ENCODE measurements around the gene NKD1.

Gene NKD1

DNA sequence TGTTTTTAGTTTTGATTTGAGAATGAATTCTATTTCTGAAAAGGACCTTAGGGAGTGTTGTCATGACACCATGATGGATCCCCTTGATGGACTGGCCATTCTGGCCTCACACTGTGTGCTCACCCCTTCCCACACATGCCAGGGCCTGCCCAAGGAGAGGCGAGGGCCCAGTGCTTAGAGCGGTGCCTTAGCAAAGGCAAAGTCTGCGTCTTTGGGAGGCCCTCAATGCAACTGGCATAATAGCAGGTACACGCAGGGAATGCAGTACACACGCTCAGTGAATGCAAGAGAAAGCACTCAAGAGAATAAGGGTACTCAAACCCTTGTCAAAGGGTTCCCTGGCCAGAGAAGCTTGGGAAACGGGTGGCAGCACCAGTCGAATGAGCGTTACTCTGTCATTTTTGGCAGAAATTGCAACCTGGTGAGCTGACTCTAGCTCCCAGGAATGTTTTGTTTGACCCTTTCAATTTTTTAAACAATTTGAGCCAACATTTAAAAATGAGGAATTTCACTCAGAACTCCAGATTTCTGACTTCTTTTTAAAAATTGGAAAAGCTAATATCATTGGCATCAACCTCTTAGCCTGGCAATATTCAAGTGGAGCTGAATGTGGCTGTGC, 32.1 kb downstream of the NKD1 start:
- no peak for DNase-seq

DNA sequence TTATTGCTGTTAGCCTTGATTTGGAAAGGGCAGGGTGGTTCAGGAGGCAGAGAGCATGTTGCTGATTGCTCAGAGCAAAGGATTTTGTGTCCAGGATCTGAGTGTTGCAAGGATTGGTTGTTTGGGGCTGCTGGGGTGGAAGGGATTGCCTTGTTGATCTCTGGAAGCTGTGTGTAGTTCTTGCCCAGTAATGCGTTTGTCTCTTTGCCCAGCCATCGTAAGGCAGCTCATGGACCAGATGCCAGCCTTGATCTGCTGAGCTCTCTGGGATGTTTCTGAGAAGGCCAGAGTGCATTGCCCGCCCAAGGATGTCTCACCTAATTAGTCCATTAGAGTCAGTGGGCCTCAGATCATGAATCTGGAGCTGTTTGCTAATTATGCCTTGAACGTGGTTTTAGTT, 33.6 kb downstream of the NKD1 start:
- DNase-seq = no peak

DNA sequence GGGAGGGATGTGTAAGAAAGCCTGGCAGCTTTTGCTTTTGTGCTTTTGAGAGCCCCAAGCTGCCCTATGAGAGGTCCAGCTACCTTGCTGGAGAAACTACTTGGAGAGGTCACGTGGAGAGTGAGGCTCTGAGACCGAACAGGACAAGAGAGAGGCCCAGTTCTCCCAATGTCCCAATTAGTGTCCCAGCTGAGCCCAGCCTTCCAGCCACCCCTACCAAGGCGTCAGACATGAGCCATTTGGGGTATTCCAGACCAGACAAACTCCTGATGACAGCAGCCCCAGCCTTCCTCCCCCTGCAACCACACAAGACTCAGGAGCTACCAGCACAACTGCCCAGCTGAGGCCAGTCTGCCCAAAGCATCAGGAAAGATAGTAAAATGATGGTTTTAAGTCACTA, 35.0 kb downstream of the NKD1 start:
- no peak for DNase-seq

DNA sequence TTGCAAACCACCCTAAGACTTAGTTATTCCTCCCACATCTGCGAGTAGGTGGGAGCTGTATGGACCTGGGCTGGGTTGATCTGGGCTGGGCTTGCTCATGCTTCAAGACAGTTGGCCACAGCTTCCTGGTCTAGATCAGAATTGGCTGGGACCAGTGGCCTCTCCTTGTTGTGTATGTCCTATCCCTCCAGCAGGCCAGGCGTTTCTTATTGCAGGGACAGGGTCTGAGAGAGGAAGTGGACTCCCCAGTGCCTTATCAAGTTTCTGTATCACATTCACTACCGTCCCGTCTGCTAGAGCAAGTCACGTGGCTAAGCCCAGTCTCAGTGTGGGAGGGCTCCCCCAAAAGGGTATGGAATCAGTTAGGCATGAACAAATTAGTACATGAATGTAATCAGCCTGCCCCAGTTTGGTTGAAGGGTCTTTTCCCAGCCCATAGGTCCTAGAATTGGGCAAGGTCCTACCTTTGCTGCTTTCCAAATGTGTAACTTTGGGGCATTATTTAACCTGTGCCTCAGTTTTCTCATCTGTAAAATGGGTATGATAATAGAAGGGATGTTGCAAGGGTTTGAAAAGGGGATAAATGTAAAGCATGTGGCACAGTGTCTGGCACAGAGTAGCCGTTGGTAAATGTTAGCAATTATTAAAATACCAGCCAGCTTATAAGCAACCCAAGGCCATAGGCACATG, 36.0 kb downstream of the NKD1 start:
- peak in 1 of 2 experiments; percentile 21 for DNase-seq

DNA sequence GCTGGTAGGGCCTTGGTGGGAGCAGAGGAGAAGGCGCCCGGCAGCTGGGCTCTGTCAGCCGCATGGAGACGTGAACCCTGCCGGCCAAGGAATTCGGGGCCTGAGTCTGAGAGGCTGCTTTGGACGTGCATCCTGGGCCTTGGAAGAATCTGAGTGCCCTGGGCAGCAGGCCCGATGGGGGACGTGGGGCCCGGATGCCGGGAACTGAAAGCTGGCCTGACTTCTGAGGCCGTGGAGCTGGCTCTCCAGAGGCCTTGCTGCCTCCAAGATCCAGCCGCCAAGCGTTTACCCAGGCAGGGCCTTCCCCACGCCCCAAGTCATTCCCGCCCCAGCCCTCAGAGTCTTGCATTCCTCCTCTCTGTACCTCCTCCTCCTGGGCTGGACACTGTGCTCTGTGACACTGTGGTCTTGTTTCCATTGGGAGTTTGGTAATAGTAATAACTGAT, 37.2 kb downstream of the NKD1 start:
- no peak for DNase-seq

DNA sequence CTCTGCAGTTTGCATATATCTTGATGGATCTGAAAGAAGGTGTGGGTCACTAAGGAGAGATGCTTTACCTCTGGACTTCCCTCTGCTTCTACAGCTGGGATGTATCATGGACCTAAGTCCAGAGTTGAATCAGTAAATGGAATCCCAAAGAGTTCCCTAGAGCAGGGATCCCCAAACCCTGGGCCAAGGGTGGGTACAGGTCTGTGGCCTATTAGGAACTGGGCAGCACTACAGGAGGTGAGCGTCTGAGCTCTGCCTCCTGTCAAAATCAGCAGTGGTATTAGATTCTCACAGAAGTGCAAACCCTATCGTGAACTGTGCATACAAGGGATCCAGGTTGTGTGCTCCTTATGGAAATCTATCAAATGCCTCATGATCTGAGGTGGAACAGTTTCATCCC, 39.3 kb downstream of the NKD1 start:
- DNase-seq = no peak

DNA sequence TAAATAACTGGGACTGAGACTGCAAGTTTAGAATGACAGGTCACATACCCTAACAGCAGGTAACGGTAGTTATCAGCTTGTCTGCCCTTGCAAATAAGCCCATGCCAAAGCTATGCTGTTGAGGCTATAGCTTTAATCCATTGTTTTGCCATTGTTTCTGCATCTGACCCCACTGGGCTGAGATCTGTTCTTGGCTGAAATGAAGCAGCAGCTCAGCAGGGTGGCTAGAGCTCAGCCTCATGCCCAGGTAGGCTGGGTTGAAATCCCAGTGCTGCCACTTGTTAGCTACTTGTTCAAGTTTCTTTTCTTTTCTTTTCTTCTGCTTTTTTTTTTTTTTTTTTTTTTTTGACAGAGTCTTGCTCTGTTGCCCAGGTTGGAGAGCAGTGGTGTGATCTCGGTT, 40.1 kb downstream of the NKD1 start:
- DNase-seq = no peak

DNA sequence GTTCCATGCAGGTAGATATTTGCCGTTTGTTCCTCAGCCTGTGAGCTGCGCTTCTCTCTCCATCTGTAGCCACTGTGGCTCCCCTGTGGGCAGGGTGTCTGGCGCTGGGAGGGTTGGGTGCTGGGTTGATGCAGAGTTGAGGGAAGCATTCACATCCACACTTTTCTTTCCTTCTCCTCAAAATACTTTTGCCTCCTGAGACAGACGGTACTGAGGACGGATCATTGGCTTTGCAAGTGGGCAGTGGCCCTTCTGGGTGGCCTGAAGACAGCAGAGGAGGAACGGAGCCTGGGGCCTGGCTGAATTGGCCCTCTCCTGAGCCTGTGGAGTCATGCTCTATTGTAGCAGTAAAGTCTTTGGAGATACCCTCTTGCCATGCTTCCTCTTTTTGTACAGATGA, 43.0 kb downstream of the NKD1 start:
- no peak for DNase-seq

DNA sequence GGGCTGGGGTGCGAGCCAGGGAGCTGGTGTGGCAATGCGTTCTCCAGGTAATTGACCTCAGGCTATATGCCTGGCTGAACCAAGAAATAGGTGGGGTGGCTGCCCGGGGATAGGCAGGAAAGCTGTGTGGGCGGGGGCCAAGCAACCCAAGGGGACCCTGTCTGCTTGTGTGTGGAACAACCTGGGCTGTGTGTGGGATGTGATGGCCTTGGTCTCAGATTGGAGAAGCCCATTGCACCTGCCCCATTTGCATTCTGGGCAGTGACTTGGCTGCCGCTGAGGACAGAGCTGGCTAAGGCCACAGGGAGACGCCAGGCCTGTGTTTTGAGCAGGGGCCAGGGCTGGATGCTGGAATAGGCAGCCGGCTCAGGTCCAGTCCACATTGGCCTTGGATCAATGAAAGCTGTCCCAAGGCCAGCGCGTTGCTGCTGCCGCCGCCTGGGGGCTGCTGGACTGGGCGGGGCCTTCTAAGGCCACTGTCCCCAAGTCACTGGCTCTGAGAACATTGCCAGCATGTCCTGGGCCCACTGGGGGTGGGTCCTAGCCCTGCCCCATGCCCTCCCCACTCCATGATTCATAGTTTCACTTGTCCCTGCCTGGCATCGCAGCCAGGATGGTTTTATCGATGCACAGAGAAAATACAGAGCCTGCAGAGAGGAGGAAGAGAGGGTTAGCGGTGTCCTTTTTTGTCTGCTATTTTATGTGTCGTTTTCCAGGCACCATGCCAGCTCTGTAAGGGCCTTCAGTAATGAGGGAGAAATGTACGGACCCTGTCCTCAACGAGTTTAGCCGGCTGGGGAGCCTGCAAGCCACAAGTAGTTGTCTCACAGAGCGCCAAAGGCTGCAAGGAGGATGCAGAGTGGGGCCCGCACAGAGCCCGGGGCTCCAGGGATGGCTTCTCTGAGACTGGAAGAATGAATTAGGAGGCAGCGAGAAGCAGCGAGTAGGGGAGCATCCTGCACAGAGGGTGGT, 43.9 kb downstream of the NKD1 start:
- peak; percentile 12 to 49 for DNase-seq

DNA sequence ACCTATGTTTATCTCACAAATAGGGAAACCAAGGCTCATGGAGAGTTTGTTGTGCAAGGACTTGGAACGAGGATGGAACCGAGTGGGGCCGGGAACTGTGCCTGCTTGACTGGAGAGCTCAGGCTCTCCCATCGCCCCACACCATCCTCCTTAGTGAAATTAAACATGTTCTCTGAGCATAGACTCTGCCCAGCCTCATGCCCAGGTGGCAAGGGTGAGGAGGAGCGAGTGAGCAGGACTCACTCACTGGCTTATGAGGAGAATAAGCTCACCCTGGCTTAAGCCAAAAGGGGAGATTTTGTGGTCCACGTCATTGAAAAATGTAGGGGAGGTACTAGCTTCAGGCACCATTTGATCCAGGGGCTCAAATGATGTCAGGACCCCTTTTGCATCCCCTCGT, 44.8 kb downstream of the NKD1 start:
- DNase-seq = no peak

DNA sequence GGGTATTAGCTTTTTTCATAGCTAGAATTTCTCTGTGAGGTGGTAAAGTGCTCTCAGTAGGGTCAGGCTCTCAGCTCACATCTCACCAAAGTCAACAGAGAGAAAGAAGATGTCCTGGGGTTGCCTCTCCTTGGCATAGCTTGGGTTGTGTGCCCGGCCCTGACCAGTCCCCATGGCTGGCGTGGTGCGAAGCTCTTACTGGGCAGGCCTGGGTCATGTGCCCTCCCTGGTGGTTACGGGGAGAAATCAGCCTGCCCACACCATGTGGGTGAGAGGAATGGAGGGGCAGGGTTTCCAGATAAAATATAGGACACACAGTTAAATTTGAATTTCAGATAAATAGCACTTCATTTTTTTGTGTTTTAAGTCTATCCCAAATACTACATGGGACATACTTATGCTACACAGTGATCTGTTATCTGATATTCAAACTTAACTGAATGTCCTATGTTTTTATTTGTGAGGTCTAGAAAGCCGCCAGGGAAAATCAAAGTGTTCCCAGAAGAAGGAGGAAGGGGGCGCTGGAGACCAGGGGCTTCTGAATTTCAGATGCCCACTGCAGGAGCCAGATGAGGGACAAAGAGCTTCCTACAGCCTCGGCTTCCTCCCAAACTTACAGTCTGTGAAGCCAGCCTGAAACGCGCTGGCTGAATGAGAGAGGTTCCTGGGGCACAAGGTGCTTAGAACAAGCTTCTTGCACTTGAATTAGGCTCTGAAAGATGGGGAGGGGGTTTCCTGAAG, 45.4 kb downstream of the NKD1 start:
- DNase-seq = no peak

DNA sequence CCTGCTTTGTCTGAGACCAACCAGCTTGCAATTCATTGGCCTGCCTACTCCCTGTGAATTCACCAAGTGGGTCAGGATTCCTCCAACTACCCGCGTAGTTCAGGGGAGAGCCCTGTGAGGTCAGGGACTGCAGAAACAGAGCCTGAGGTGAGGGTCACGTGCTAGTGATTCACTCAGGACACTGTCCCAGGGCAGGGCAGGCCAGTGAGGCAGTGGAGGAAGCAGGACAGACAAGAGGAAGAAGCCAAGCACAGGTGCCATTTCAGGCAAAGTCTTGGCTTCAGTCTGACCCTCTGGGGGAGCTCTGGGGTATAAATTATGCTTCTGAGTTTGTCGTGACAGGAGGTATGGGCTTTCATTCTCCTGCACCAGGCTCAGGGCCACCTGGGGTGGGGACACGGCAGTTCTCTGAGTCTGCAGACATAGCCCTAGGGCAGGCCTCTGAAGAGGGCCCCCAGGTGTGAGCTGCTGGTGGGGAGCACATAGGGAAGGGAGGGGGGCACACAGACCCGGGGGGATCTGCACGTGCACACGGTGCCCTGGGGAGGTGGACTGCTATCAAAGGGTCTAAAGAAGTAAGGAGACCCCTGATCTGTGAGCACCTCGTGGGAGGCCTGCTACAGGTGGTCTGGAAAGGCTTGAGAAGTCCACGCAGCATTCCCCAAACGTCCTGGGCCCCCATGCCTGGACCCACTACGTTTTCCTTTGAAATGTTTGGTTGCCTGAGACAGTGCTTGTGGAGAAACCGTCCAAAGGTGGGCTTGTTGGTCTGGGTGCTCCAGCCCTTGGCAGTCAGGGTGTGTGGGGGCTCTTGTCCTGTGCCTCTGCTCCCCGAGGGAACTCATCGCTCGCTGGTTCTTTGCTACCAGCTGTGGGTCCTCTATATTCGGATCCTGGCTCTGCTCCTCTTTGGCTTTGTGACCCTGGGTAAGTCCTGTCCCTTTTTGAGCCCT, 46.4 kb downstream of the NKD1 start:
- DNase-seq = no peak

DNA sequence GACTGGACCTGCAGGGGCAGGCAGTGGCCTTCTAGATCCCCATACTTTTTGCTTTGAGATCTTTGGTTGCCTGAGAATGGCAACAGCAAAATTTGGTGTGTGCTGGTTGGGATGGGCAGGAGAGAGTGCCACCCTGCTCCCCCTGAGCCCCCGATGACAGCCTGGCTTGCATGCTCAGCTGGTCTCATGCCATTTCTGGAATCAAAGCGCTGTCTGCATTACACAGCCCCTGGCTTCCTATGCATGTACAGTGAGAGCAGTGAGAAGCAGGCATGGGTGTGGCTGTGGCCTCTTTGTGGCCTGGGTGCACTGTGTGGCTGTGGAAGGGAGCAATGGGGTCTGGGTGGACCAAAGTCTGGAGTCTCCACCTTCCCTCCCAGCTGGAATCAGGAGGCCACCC, 47.7 kb downstream of the NKD1 start:
- no peak for DNase-seq

DNA sequence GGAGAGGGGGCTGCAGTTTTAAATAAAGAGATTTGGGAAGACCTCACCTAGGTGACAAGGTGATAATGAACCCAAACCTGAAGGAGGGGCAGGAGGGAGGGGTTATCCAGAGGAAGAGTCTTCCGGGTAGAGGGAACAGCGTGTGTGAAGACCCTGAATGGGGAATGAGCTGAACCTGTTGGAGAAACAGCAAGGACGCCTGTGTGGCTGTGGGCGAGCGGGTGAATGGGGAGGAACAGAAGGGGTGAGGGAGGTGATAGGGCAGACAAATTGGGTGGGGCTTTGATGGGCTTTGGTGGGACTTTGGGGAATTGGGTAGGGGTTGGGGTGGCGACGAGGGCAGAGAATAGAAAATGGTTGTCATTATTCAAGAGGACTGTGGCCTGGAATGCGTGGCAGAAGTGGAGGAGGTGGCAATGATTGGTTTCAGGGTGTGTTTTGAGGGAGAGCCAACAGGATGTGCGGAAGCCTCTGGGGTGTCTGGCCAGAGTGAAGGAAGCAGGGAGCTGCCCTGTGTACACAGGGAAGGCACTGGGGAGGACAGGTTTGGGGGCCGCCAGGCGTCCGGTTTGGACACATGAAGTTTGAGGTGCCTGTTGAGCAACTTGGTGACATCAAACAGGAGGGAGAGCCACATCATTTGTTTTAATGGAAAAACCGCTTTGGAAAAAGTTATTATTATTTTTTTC, 48.7 kb downstream of the NKD1 start:
- DNase-seq = no peak

DNA sequence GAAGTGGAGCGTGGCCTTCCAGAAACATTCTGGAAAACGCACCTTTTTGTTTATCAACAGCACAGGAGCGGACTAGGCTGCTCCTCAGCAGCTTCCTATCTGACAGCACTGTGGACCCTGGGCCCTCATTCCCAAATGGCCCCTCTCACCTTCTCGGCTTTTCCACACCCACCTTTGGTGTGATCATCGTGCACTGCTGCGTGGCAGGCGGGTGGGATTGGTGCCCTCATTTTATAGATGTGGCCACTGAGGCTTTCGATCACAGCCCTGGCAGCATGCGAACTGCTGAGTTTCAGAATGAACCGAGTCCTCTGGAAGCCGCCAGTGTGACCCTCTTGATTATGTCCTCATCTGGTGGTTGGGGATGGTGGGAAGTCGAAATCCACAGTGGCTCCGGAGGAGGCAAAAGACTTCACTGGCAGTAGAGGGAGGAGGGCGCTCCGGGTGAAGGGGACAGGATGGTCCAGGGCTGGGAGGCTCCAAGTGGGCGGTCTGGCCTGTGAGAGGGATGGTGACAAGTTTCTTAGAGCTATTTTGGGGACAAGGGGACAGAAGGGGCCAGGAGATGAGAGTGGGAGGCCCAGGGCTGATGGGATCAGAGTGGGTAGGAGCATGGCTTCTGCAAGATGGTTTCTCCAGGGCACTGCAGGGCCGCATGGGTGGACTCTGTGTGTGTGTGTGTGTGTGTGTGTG, 49.5 kb downstream of the NKD1 start:
- DNase-seq = no peak

DNA sequence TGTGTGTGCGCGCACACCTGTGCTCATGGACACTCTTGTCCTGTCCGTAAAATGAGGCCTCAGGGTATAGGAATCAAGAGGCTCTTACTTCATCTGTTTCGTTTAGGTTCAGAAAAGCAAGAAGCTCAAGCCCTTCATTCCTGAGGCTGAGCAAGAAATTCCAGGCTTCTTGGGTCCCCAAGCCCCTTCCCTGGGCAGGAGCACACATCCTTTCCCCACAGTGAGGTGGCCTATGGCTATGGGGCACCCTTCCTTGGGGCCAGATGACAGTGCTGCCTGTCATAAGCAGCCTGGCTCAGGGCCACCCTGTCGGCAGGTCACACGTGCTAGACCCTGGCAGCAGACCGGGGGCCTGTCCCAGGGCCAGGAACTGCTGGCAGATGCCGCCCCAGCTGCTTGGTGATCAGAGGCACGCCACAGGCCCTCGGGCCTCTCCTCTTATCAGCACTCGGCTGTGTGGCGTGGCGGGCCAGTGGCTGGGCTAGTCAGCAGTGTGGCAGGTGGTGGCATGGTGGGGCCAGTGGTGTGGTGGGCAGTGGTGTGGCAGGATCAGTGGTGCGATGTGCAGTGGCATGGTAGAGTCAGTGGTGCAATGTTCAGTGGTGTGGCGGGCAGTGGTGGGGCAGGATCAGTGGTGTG, 50.2 kb downstream of the NKD1 start:
- DNase-seq = no peak

DNA sequence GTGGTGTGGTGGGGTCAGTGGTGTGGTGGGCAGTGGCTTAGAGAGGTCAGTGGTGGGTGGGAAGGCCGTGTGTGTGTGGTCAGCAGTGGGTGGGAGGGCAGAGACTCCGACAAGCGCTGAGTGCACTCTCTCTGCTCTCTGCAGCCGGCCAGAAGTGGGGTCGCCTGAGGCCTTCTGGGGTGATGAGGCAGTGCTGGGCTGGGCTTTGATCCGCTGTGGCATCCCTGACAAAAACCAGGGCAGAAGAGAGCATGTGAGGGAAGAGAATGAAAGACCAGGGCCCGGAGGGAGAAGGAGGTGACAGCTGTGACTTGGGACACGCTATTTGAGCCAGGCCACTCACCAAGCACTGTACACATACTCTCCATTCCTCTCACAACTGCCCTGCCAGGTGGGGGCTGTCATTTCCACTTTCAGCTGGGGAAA, 50.8 kb downstream of the NKD1 start:
- no peak for DNase-seq

DNA sequence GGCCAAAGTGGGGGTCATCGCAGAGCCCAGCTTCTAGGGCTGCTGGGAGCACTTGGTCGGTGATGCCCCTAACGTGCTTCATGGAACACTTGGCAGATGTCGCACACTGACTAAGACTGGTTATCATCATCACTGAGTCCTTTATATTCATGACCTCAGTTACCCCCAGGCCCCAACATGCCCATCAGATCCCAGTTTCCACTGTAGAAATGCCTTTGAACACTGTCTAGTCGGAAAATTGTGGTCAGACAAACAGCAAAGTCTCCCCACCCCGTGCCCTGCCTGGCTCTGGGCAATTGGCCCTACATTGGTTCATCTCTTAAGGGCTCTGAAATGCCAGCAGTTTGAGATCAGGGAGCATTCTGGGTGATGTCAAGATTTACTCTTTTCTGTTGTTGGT, 51.3 kb downstream of the NKD1 start:
- no peak for DNase-seq

DNA sequence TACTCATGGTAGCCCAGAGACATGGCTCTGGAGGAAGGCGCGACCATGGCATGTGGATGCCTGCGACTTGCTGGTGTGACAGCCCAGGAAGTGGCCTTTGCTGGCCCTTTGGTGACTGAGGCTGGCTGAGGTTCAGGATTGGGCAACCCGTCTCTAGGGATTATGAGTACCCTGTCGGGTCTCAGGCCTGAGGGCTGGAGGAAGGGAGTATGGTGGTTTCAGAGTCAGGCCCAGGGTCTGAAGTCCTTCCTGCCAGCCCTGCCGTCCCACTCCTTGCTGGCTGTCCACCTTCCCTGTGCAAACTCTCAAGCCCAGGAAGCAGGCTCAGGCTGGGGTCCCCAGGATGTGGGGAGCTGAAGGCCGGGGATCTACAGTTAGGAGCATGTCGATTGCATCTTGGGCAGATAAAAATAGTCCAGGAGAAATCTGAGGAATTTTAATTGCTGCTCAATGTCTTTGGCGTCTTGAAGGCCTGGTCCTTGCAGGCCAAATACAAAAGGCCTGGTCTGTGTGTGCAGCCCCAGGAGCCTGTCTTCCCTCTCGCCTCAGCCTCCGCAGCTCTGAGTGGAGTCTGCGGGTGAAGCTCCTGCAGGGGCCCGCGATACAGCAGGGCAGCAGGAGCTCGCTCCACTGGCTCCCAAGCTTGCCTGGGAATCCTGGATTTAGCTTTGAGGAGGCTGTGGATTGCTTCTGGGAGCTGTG, 52.5 kb downstream of the NKD1 start:
- DNase-seq = no peak

Measured in Kasumi-1 (cell line).